GM23248 (cell line): Measurements from ENCODE around the gene EIF2B1.

ENCODE experiments used
- EZH2 ChIP-seq: fragments of 200-600 bp; sonication (generic); IDR thresholded peaks from 2 replicates; pipeline ENCODE4 v1.6.1; 2018; ENCODE audit warnings: antibody characterized with exemption, mild to moderate bottlenecking; ENCODE audit not compliant: insufficient read depth, poor library complexity, severe bottlenecking
- EZH2phosphoT487 ChIP-seq: fragments of 200-600 bp; sonication (generic); IDR thresholded peaks from 2 replicates; pipeline ENCODE4 v1.6.1; 2018; ENCODE audit warnings: antibody characterized with exemption, moderate library complexity, mild to moderate bottlenecking, low read depth; ENCODE audit not compliant: insufficient read depth

DNA sequence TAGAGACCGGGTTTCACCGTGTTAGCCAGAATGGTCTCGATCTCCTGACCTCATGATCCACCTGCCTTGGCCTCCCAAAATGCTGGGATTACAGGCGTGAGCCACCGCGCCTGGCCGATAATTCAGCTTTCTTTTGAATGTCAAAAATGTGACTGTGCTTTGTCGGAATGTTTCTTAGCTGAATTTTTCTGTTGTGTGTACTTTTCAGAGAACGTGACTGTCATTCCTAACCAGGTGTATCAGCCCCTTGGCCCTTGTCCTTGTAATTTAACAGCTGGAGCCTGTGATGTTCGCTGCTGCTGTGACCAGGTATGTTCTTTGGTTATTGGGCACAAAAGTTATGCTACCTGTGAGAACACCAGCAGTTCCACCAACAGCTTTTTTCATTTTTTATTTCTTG, 45.5 kb upstream of the EIF2B1 start:
- TF ChIP-seq EZH2phosphoT487 (no peak), EZH2 (no peak)
